Prostate gland (tissue), 2 donors: ENCODE results near the gene SAMD4A. TPM values are rescaled to one million over a fixed set of nuclear protein-coding genes. Genes with fewer than 3 reads are reported as not detected.

Experiments used
- DNase-seq: peaks from one replicate; pipeline ENCODE4 v3.0.0-alpha.2; 2019; ENCODE audit warnings: low spot score
- H3K27ac ChIP-seq, 2 donors: fragments of 200-600 bp; sonication (generic); 2 replicates each; pipeline ENCODE4 v1.5.1; 2017 to 2019
- H3K27me3 ChIP-seq: fragments of 200-600 bp; sonication (generic); replicated peaks from 2 replicates; pipeline ENCODE4 v1.5.1; 2019; ENCODE audit not compliant: insufficient read depth
- H3K36me3 ChIP-seq, 2 donors: fragments of 200-600 bp; sonication (generic); 1 replicate in 1 of 2; 2 replicates in 1 of 2; pipeline versions ENCODE4 v1.5.1 to v1.8.1; 2017 to 2019
- H3K4me1 ChIP-seq: fragments of 200-600 bp; sonication (generic); replicated peaks from 2 replicates; pipeline ENCODE4 v1.5.1; 2019
- H3K4me3 ChIP-seq, 2 donors: fragments of 200-600 bp; sonication (generic); 2 replicates each; pipeline ENCODE4 v1.5.1; 2017 to 2019
- H3K9me3 ChIP-seq: fragments of 200-600 bp; sonication (generic); 2 replicates; pipeline ENCODE4 v1.5.1; 2017
- CTCF ChIP-seq, 4 experiments: fragments of 200-600 bp in 2 of 4; fragments of 450-650 bp in 2 of 4; sonication (generic) in 2 of 4; IDR thresholded peaks; 1 replicate in 3 of 4; 2 replicates in 1 of 4; pipeline ENCODE4 v1.5.1; 2016 to 2019; ENCODE audit warnings: antibody characterized with exemption in 4 of 4, mild to moderate bottlenecking in 2 of 4, moderate library complexity in 2 of 4
- POLR2A ChIP-seq: fragments of 450-650 bp; IDR thresholded peaks from one replicate; pipeline ENCODE4 v1.6.1; 2016; ENCODE audit warnings: antibody characterized with exemption, mild to moderate bottlenecking
- POLR2AphosphoS5 ChIP-seq: sonication (generic); formaldehyde crosslinking; IDR thresholded peaks from one replicate; pipeline ENCODE4 v1.6.1; 2017; ENCODE audit warnings: antibody characterized with exemption
- WGBS: methylation state at CpG from one replicate; pipeline ENCODE4 v1.1.5; 2018; 5-methylcytosine and 5-hydroxymethylcytosine counted together
- intact Hi-C: fragments of 100-400 bp; cut with DNase I; formaldehyde crosslinking; loops from one replicate; pipeline ENCODE4 v1.14.2; 2022
- total RNA-seq, 2 donors: library from RNA; depleted of rRNA; stranded (reverse); fragments of >200 nt; gene quantifications; one replicate each; pipeline ENCODE4 v1.1.0, GENCODE V29; 2016

SAMD4A gene
- total RNA-seq, 2 donors from 2014 or later = 18.1 to 38.5 TPM

DNA sequence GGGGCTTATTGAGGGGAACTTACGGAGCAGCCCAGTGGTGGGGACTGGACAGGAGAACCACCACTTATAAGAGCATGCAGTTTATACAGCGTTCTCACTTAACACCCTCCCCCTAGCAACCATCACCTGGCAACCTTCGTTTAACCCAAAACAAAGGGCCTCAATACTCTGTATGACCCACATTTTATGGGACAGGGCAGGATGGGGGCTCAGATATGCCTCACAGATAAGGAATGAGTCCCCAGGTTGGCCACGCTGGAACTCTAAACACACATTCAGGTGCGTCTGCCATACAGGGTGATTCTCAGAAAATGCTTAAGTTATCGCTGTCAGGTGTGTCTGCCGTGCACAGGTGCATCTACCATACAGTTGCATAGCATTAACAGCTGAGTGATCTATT is 236.5 kb downstream of the SAMD4A start:
- 67% methylated on average over 7 of the region's 7 CpGs for WGBS
- DNase-seq = no peak
- no peak for TF ChIP-seq POLR2A
- no peak for TF ChIP-seq POLR2AphosphoS5
- TF ChIP-seq CTCF (IDR thresholded peaks at IDR 0.05) = no peak
- H3K4me3 ChIP-seq = no peak overlapping the region
- no peak overlapping the region for H3K27ac ChIP-seq
- no peaks in the 10 kb centered on the region for H3K36me3 ChIP-seq
- intact Hi-C loops = no loop called here
- no peaks in the 10 kb centered on the region for H3K4me1 ChIP-seq
- no peaks in the 10 kb centered on the region for H3K9me3 ChIP-seq
- no peaks in the 10 kb centered on the region for H3K27me3 ChIP-seq

GRCh38 chr14:54803926-54804537 is 237.1 kb downstream of the SAMD4A start:
- intact Hi-C loops = loop anchor here (2.0 kb wide), 1 partner anchor 239 kb away; no protein-coding TSS in a partner anchor
- DNase-seq = no peak
- Histone ChIP-seq H3K4me3 (no peak overlapping the region), H3K27me3 (no peaks in the 10 kb centered on the region), H3K36me3 (no peaks in the 10 kb centered on the region), H3K9me3 (no peaks in the 10 kb centered on the region), H3K27ac (no peak overlapping the region), H3K4me1 (no peaks in the 10 kb centered on the region)
- TF ChIP-seq POLR2AphosphoS5 = no peak
- 94% methylated on average over 13 of the region's 13 CpGs for WGBS

- H3K4me1 ChIP-seq = no peaks in the 10 kb centered on the region
- 59% methylated on average over 16 of the region's 16 CpGs for WGBS
Observed at GRCh38 chr14:54804538-54805041, 237.7 kb downstream of the SAMD4A start.

GRCh38 chr14:54805070-54805444 is 238.1 kb downstream of the SAMD4A start:
- Histone ChIP-seq H3K9me3 (no peaks in the 10 kb centered on the region), H3K27me3 (no peaks in the 10 kb centered on the region), H3K27ac (no peak overlapping the region), H3K4me3 (no peak overlapping the region), H3K36me3 (no peaks in the 10 kb centered on the region), H3K4me1 (no peaks in the 10 kb centered on the region)
- TF ChIP-seq CTCF (IDR thresholded peaks at IDR 0.05) (no peak), POLR2AphosphoS5 (no peak), POLR2A (no peak)
- no peak for DNase-seq
- intact Hi-C loops = loop anchor here (2.0 kb wide), 1 partner anchor 240 kb away; no protein-coding TSS in a partner anchor
- 61% methylated on average over 6 of the region's 6 CpGs for WGBS

More at GRCh38 chr14:54804538-54805041, 237.7 kb downstream of the SAMD4A start:
- no peaks in the 10 kb centered on the region for H3K27me3 ChIP-seq
- intact Hi-C loops = loop anchor here (2.0 kb wide), 1 partner anchor 240 kb away; no protein-coding TSS in a partner anchor
- H3K36me3 ChIP-seq = no peaks in the 10 kb centered on the region
- DNase-seq = no peak
- H3K27ac ChIP-seq = no peak overlapping the region
- no peaks in the 10 kb centered on the region for H3K9me3 ChIP-seq
- no peak for TF ChIP-seq CTCF (IDR thresholded peaks at IDR 0.05)
- no peak for TF ChIP-seq POLR2A
- no peak for TF ChIP-seq POLR2AphosphoS5
- no peak overlapping the region for H3K4me3 ChIP-seq

GRCh38 chr14:54805445-54806322 is 238.8 kb downstream of the SAMD4A start:
- no peaks in the 10 kb centered on the region for H3K9me3 ChIP-seq
- no peaks in the 10 kb centered on the region for H3K36me3 ChIP-seq
- no peak overlapping the region for H3K4me3 ChIP-seq
- H3K27ac ChIP-seq = no peak overlapping the region
- H3K4me1 ChIP-seq = no peaks in the 10 kb centered on the region
- DNase-seq = peak; percentile 69
- intact Hi-C loops = loop anchor here (2.0 kb wide), 1 partner anchor 241 kb away; no protein-coding TSS in a partner anchor
- H3K27me3 ChIP-seq = no peaks in the 10 kb centered on the region
- TF ChIP-seq POLR2AphosphoS5 = peak; percentile 41
- peak; percentile 75 to 86 (median 82) for TF ChIP-seq CTCF (IDR thresholded peaks at IDR 0.05)
- TF ChIP-seq POLR2A = no peak
- WGBS = 38% methylated on average over 23 of the region's 23 CpGs
